HG02759 (cell line): ENCODE measurements around the gene PTN.

ENCODE experiments used
- ATAC-seq: cut with Tn5 transposase; IDR thresholded peaks from one replicate; pipeline ENCODE4 v1.9.1; 2021; ENCODE audit warnings: mild to moderate bottlenecking, moderate library complexity; ENCODE audit not compliant: unreplicated experiment

PTN gene, protein sequence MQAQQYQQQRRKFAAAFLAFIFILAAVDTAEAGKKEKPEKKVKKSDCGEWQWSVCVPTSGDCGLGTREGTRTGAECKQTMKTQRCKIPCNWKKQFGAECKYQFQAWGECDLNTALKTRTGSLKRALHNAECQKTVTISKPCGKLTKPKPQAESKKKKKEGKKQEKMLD

DNA sequence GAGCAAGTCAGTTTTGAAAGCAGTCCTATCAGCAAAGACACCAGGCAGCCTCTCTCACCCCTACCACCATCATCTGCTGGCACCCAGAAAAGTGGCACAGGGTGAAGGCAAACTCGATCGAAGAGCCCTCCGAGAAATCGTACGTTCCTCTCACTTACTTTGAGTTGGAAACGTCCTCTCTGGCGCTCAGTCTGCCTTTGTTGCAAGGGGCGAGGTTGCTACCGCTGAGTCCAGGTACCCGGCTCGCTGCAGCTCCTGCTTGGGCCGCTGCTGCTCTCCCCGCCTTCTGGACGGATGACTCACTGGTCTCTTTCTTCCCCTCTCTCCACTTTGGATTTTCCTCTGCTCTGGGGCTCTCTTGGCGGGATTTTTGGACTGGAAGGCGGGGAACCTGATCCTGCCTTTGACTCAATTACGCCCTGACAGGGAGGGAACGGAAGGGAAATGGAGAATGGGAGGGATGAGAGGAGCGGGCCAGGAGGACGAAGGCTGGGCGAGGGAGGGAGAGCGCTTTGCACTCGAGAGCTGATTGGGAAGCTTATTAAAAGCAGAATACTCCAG, at the start of gene PTN:
TSS of gene PTN (minus strand) at position 453 of the 561 bp plus-strand sequence. CDS start 88,760 bp downstream, outside the sequence.
- ATAC-seq: no peak

DNA sequence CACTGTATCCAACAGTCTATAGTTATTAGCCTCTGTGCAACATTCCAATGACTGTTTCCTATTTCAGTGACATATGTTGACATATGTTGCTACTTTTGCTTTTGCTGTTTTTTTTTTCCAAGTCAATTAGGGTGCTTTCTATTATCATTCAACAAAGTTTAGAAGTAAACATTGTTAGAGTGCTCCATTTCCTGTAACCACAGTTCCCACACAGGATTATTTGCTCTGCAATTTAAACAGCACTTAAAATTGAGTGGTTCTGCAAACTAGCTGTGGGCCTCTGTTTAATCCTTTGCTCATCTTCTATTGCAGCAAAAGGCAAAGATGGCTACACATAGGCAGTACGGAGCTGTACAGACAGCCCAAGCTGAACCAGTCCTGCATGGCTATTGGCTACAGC, 46.5 kb upstream of the PTN start:
- no peak for ATAC-seq

DNA sequence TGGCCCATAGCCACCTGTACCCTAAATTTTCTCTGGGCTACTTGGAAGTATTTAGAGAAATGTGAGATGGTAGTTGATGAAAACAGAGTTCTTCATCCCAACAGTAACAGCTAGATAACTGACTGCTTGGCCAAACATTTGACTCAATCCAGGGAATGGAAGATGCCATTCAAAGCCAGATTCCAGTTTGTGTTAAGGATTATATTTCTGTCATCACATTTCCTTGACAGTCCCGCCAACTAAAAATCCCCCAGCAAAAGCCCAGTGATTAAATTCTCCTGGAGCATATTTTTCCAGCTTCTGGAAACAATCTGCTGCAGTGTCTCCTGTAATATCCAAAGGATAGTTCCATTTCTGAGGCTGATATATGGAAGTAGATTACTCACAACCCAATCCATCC, 45.4 kb upstream of the PTN start:
- no peak for ATAC-seq

DNA sequence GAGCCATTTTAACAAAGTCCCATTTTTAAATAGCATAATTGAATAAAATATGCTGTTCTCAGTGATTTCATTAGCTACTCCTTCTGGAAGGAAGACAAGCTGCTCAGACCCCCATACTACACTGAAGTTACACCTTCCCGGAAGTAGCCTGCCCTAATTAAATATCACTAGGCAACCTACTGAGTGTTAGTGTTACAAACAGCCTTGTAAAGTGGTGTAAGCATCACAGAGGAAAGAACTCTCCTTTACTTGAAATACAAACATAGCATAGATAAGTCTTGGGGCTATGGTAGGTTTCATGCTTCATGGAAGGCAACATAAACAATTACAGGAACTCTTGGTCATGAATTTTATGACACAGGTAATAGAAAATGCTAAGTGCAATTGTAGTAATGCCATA, 43.4 kb upstream of the PTN start:
- no peak for ATAC-seq

DNA sequence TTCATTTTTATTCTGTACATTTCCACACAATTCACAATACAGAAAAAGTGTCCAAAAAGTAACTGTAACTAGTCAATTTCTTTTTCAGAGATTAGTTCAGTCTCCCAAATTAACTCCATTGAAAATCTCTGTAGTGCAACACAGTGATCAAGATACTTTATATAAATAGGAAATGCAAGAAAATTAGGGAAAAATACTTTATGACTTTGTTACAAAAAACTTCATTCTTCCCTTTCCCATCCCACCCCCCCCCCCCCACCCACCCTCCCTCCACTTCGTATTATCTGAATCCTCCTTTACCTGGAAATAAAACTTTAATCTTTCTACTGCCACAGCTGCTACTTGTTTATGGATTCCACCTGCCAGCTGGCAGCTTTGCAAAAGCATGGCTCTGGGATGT, 37.5 kb upstream of the PTN start:
- no peak for ATAC-seq

DNA sequence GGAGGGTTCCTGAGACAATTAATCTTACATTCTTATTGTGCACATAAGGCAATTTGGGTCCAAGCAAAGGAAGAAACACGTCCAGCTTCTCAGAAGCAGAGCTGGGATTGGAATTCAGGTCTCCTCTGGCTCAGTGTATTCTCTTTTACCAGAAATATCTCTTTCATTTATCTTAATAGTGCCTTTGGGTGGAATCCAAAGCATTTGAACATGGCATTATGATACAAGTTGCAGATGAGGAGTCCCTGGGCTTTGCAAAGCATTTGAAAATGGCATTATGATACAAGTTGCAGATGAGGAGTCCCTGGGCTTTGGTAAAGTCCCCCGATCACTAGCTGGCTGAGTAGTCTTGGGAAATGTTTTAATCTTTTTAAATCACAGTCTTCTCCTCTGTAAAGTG, 30.0 kb upstream of the PTN start:
- no peak for ATAC-seq

DNA sequence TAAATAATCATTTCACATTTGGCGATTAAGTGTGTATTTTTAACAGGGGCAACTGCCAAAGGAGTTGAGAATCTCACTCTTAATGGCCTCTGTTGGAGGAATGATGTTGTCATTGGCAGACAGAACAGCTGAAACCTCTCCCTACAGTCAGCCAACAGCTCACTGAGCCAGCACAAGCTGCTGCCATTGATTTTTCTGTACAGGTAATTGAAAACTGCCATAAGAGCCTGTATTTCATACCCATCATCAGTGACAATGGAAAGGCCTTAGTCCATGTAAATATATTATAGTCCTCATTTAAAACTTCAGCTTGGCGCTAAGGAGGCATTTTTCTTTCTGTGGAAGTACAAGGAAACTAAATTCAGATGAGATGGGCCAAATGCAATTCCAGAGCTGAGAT, 28.1 kb upstream of the PTN start:
- ATAC-seq: no peak

DNA sequence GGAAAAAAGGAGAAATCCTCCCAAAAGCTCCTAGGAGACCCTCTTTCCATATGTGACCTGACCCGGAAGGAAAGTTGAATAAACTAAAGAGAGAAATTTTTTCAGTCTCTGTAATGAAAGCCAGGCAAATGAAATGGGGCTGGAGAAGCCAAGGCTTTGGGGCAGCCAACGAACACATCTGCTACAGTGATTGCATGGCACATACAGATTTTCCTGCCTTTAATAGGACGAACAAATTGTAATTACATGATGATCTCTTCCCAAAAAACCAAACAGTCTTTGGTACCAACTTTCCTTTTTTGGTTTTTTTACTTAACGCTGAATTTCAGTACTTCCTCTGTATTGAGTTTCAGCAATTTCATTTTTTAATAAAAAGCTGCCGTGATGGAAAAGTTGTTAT, 23.5 kb upstream of the PTN start:
- ATAC-seq: no peak

DNA sequence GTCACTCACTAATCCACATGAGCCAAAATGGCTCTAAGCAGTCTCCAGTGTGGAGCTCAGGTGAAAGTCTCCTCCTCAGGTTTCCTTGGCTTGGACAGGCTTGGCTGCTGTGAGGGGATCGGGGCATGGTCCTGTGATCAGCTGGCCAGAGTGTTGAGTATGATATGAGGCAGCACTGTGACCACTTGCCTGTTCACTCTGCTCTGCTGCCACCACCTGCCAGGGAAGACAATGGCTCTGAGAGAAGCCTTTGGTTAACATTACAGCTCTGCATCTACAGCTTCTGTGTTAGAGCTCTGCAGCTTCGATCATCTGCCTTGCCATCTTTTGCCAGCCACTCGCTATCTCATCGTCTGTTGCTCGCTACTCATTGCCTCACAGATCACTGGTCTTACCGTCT, 20.1 kb upstream of the PTN start:
- no peak for ATAC-seq

DNA sequence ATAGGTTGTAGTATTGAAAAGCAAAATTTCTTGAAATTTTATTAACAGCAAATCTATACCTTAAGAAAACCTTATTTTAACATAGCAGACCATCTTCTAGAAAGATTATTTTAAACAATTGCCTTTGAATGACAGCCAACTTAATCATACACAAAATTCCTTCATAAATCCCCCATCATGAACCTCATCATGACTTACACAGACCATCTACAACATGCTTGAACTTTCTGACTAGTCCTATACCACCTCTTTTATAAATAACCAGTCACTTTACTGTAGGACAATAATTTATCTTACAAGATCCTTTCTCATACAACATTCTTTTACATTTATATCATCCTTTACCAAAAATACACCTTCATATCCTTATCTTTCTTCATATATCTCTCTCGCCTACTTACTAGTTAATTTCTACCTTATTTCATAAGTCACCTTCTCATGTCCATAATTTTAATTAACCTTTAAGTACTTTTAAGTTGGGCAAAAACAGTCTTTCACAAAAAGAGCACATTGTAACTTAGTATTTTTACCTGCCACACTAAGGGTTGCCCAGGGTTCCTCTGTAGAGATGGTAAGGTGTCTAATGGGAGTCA, 16.6 kb upstream of the PTN start:
- no peak for ATAC-seq

DNA sequence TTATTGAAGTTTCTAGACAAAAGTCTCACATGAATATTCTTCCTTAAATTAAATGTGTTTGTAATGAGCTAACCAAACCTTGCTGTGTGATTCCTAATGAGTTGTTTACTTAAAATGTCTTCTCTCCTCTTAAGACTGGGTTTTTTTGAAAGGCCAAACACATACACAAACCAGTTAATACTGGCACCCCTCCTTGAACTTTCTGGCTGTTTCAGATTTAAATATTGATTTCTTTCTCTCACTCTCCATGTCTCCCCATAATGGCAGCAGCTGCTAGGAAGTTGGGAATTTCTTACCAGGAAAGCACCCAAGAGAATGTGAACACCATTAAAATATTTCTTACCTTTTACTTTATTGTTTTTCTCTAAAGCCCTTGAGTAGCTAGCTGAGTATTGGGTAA, 11.4 kb upstream of the PTN start:
- ATAC-seq: no peak

DNA sequence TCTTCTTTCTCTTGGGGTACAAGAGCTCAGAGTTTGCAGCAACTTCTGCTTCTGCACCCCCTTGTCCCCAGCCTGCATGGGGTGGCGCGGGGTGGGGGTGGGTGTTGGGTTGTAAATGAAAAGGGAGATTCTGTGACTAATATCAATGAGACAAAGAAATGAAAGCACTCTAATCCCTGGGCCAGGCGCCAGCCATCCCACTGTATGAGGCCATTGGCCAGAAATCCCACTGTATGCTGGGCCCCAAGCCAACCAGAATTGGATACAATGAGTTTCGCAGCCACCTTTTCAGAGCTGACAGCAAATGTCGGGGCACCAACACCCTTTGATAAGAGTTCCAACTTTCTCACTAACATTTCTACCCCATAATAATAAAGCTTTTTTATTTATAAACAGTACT, 10.9 kb upstream of the PTN start:
- ATAC-seq: no peak

DNA sequence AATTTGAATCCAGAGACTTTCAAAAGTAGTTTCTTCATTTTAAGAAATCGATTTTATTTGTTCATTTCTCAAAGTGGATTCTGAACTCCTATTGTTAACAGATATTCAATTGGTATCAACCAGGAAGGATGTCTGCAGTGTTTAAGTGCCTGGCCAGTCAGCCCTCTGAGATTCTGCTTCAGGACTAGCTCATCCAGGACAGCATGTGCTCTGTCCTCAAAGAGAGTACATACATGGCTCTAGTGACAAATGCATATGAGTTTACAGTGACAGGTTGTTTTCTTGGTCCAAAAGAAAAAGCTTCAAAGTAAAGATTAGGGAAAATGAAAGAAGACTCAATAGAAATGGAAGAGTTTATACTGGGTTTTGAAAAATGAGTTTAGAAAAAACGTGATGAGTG, 8.4 kb upstream of the PTN start:
- ATAC-seq: no peak

DNA sequence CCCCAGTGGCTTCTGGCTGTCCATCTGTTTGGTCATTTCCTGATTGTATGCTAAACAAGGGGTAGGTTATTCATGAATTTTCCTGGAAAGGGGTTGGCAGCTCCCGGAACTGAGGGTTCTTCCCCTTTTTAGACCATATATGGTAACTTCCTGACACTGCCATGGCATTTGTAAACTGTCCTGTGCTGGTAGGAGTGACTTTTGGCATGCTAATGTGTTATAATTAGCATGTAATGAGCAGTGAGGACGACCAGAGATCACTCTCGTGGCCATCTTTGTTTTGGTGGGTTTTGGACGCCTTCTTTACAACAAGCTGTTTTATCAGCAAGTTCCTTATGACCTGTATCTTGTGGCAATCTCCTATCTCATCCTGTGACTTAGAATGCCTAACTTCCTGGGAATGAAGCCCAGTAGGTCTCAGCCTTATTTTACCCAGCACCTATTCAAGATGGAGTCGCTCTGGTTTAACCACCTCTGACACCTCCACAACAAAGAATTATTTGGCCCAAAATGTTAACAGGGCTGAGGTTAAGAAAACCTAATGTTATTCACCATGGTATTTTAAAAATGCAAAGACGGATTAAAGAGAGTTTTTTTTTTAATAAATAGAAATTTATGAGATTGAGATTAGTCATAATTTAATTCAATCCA, 2.4 kb upstream of the PTN start:
- no peak for ATAC-seq

DNA sequence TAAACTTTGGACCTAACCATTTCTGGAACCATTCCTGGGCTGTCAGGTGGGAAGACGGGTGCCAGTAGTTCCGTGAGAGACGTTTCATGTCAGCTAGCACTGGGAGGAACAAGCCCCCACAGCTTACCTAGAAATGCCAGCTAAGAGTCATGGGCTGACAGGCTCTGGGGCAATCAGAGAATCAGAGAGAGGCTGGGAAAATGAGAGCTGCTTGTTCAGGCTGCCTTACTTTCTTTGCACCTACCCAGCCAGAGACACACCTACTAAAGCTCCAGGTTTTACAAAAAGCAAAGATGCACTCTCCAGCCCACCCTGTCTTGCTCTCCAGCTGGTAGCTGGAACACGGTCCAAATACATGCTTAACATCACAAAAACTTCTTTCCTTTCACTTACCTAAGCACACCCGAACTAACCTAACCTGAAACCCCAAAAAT, 688 bp downstream of the PTN start:
- ATAC-seq: no peak

DNA sequence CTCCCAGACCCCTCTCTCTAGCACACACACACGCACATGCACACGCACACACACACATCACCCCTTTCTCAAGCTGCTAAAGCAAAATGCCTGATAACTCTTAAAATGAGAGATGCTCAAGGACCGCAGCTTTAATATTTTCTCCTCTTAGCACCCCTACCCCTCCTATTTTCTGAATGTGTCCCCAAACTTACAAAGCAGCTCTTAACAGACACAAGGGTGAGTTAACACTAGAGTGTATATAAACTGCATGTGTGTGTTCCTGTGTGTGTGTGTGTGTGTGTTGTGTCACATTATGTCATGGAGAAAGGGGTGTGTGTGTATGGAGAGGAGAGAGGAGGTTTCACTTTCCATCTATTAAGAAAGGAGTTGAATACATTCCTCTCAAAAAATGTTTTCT, 1.3 kb downstream of the PTN start:
- no peak for ATAC-seq

DNA sequence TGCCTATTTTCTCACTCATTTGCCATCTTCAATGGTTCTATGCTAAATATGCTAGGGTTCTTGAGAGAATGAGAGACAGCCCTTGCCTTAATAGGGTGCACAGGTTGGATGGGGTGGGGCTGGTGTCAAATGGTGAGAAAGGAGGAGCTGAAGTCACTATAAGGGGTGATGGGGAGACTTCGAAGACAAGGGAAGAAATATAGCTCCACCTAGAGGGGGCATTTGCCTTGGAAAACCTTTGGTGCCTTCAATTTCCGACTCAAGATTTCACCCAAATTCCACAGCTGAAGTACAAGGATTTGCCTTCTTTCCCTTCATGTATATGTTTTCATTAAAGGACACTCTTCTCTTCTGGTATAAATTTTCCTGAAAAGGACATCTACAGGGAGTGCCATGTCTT, 5.6 kb downstream of the PTN start:
- no peak for ATAC-seq

DNA sequence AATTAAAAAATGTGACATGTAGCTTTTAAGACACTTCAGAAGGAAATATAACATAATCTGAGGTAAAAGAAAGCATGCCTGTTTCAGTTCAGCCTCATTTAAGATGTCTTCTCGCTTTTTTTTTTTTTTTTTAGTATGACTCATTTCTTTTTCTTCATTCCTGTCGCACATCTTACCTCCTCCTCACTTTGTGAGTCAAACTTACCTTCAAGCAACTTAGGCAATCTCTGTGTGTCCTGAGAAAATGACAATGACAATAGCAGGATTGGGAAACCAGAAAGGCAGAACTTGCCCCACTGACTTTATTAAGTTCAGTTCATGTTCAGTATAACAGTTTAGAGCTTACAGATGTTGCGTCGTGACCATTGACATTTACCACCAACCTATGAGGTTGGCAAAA, 7.7 kb downstream of the PTN start:
- no peak for ATAC-seq

DNA sequence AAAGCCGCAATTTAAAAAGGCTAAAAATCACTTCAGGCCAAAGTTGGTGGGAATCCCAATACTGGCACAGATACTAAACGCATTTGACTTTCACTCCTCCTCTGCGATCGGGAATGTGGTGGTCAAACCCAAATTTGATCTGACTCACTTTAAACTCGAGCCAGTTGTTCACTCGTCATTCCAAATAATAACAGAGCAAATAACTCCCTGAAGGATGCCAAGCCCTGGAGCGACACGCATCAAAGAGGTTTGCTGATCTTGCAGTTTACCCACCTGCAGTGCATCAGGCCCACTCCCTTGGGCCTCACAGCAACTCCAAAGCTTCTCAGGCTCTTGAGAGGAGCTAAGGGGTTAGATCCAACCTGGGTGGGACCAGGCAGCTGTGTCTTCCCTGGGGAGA, 12.2 kb downstream of the PTN start:
- ATAC-seq: no peak

DNA sequence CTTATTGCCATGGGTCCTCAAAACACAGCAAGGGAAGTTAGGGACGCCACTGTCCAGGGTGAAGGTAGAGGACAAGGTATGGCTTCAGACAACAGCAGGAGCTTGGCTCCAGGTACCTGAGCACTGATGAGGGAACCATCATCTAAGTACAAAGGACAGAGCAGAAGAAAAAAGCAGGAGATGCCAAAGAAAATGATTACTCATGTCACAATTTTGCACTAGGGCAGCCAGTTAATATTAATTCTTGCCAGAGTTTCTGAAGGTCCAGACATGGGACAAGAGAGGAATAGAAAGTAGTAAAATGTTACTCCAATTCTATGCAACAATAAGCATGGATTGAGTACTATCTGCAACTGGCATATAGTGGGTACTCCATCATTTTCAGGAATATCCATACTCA, 14.1 kb downstream of the PTN start:
- ATAC-seq: no peak

DNA sequence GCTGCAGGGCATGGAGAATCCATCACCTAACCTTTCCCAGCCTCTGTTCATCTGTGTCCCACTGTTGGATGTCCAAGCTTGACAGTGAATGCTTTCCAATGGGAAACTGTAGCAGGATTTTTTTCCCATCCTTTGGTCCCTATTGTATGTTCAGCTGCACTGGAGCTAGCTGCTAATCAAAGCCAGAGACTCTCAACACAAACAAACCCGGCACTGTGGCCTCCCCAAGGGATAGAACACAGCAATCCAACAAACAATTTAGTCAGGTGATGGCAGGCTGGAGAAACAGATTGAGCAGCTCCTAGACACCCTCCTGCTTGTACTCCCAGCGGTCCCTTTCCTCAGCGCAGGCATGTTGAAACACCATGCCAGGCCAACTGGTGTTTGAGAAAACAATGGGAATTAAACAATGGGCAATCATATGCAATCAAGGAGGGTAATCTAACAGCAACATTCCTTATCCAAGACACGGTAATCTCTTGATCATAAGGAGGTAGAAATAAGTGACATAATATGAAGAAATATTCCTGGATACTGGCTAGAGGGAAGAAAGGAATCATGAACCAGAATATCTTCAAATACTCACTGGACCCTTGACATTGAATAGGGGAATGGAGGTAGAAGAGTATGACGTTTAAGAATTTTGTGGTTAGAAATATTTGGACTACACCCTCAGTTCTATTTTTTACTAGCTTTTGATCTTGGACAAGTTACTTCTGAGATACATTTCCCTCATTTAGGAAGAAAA, 15.0 kb downstream of the PTN start:
- no peak for ATAC-seq

DNA sequence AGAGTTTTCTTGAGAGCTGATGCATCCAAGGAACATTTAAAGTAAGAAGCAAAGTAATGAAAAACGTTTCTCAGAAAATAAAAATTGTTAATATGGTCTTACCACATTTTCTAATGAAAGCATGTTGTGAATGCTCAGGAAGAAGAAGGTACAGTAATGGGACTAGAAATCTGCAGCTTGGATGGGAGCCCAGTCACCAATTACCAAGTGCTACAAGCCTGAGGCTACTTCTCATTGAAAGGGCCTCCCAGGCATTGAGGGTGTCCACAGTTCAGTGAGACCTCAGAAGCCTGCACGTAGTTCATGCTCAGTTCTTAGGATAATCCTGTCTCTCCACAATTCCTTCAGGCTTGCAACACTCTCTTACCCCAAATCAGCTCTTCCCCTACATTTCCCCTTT, 17.6 kb downstream of the PTN start:
- no peak for ATAC-seq
